Common myeloid progenitor, CD34-positive (primary cell): ENCODE results near the gene GRIFIN.

Experiments
- CTCF ChIA-PET: fragments of 350-600 bp; sonication (Branson Sonifier 250); formaldehyde crosslinking; loops from one replicate; lab custom pipeline; 2021; ENCODE audit warnings: antibody characterized with exemption; lab: Charles Lee
- POLR2A ChIA-PET: fragments of 350-600 bp; sonication (Branson Sonifier 250); formaldehyde crosslinking; loops from one replicate; lab custom pipeline; 2021; ENCODE audit warnings: antibody characterized with exemption; lab: Charles Lee
- DNase-seq, 3 donors: peaks; one replicate each; pipeline versions ENCODE4 v3.0.0 to v3.0.0-alpha.2; 2013
- H3K27ac ChIP-seq, 2 experiments: 1 replicate in 1 of 2; 2 replicates in 1 of 2; pipeline ENCODE4 v1.7.0; 2013; ENCODE audit warnings: inconsistent platforms in 2 of 2, low read length in 2 of 2, mild to moderate bottlenecking in 2 of 2, low read depth in 1 of 2, moderate library complexity in 1 of 2; ENCODE audit not compliant: severe bottlenecking in 2 of 2, insufficient read depth in 1 of 2, poor library complexity in 1 of 2
- H3K27me3 ChIP-seq, 5 experiments: replicated peaks in 2 of 5; 1 replicate in 3 of 5; 2 replicates in 2 of 5; pipeline versions ENCODE4 v1.6.1 to v1.7.0; 2013; ENCODE audit warnings: low read length in 4 of 5, mild to moderate bottlenecking in 2 of 5, moderate library complexity in 2 of 5, inconsistent platforms in 1 of 5; ENCODE audit not compliant: insufficient read depth in 5 of 5, control insufficient read depth in 4 of 5
- H3K36me3 ChIP-seq, 4 experiments: 1 replicate in 2 of 4; 2 replicates in 2 of 4; pipeline versions ENCODE4 v1.6.1 to v1.7.0; 2013; ENCODE audit warnings: low read length in 3 of 4, control low read depth in 1 of 4, mild to moderate bottlenecking in 1 of 4; ENCODE audit not compliant: control insufficient read depth in 4 of 4, insufficient read depth in 4 of 4
- H3K4me1 ChIP-seq, 4 experiments: 1 replicate in 3 of 4; 2 replicates in 1 of 4; pipeline versions ENCODE4 v1.6.1 to v1.7.1; 2013; ENCODE audit warnings: low read length in 3 of 4, mild to moderate bottlenecking in 3 of 4, control low read depth in 1 of 4, inconsistent platforms in 1 of 4, moderate library complexity in 1 of 4; ENCODE audit not compliant: control insufficient read depth in 4 of 4, insufficient read depth in 4 of 4; ENCODE audit errors: control extremely low read depth in 1 of 4
- H3K4me3 ChIP-seq, 7 experiments: 1 replicate in 4 of 7; 2 replicates in 3 of 7; pipeline versions ENCODE4 v1.5.1 to v1.7.0; 2013; ENCODE audit warnings: mild to moderate bottlenecking in 7 of 7, low read length in 6 of 7, moderate library complexity in 6 of 7, inconsistent platforms in 2 of 7, low read depth in 2 of 7, control low read depth in 1 of 7; ENCODE audit not compliant: insufficient read depth in 4 of 7, control insufficient read depth in 1 of 7; ENCODE audit errors: extremely low read depth in 1 of 7
- H3K9me3 ChIP-seq, 5 experiments: 1 replicate in 4 of 5; 2 replicates in 1 of 5; pipeline versions ENCODE4 v1.6.1 to v1.7.1; 2013; ENCODE audit warnings: low read length in 4 of 5, mild to moderate bottlenecking in 2 of 5, inconsistent platforms in 1 of 5, low read depth in 1 of 5, moderate library complexity in 1 of 5; ENCODE audit not compliant: control insufficient read depth in 4 of 5, insufficient read depth in 2 of 5; ENCODE audit errors: control extremely low read depth in 1 of 5
- WGBS: methylation state at CpG from one replicate; pipeline ENCODE4 v1.1.5; 2013; ENCODE audit not compliant: insufficient coverage; 5-methylcytosine and 5-hydroxymethylcytosine counted together

The GRIFIN gene

DNA sequence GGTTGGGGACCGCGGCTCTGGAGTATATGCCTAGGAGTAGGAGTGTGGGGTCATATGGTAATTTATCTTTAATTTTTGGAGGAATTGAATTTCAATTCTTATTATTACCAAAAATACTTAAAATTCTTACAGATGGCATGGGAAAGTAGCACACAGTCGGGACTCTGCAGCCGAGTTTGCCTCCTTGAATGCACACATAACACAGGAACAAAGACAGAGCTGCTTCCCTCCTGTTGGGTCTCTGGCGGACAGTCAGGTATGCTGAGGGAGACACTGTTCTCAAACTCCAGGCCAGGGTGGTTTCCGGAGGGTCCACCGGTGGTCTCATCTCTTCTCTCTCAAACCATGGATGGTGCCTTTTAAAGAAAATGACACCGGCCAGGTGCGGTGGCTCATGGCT lies 32.7 kb downstream of the GRIFIN start:
- H3K4me3 ChIP-seq = no peak overlapping the region
- peaks cover 4 to 64% (median 35%) of the 10 kb centered on the region in 4 experiments for H3K36me3 ChIP-seq
- H3K4me1 ChIP-seq = peaks cover 0 to 12% (median 0%) of the 10 kb centered on the region in 4 experiments
- no peak for DNase-seq
- H3K9me3 ChIP-seq = no peaks in the 10 kb centered on the region
- no peak overlapping the region for H3K27ac ChIP-seq
- CTCF ChIA-PET = interaction anchor here (4.0 kb wide), 1 partner anchor 25 kb away, joined by 13 read pairs; no protein-coding TSS in a partner anchor
- no peaks in the 10 kb centered on the region for H3K27me3 ChIP-seq
- WGBS = 91% methylated on average over 6 of the region's 9 CpGs
- POLR2A ChIA-PET = no interaction called here

GRCh38 chr7:2441430-2442058 lies 34.7 kb downstream of the GRIFIN start:
- peak in 2 of 3 donors; percentile 23 for DNase-seq
- H3K36me3 ChIP-seq = peaks cover 13 to 71% (median 46%) of the 10 kb centered on the region in 4 experiments
- CTCF ChIA-PET = interaction anchor here (1.2 to 4.0 kb wide), 4 partner anchors 9 to 29 kb away, joined by 3 to 29 read pairs (median 11); no protein-coding TSS in a partner anchor
- WGBS = 94% methylated on average over 2 of the region's 5 CpGs
- H3K27me3 ChIP-seq = no peaks in the 10 kb centered on the region
- H3K4me3 ChIP-seq = no peak overlapping the region
- peaks cover 0 to 12% (median 0%) of the 10 kb centered on the region in 4 experiments for H3K4me1 ChIP-seq
- H3K27ac ChIP-seq = no peak overlapping the region
- POLR2A ChIA-PET = no interaction called here
- H3K9me3 ChIP-seq = no peaks in the 10 kb centered on the region

GRCh38 chr7:2440608-2441245 lies 35.5 kb downstream of the GRIFIN start:
- ChIA-PET POLR2A (no interaction called here), CTCF (interaction anchor here (1.2 to 4.0 kb wide), 4 partner anchors 9 to 30 kb away, joined by 3 to 29 read pairs (median 11); no protein-coding TSS in a partner anchor)
- 95% methylated on average over 21 of the region's 21 CpGs for WGBS
- H3K27me3 ChIP-seq = no peaks in the 10 kb centered on the region
- H3K4me1 ChIP-seq = peaks cover 0 to 12% (median 0%) of the 10 kb centered on the region in 4 experiments
- H3K4me3 ChIP-seq = no peak overlapping the region
- peaks cover 14 to 71% (median 48%) of the 10 kb centered on the region in 4 experiments for H3K36me3 ChIP-seq
- no peaks in the 10 kb centered on the region for H3K9me3 ChIP-seq
- DNase-seq = no peak
- H3K27ac ChIP-seq = no peak overlapping the region

- ChIA-PET POLR2A (no interaction called here), CTCF (interaction anchor here (1.9 to 3.9 kb wide), 2 partner anchors 11 to 12 kb away, joined by 5 to 29 read pairs; no protein-coding TSS in a partner anchor)
- no peak for DNase-seq
- WGBS = 98% methylated on average over 13 of the region's 13 CpGs
- Histone ChIP-seq H3K4me1 (peaks cover 0 to 12% (median 0%) of the 10 kb centered on the region in 4 experiments), H3K27ac (no peak overlapping the region), H3K27me3 (no peaks in the 10 kb centered on the region), H3K36me3 (peaks cover 18 to 82% (median 48%) of the 10 kb centered on the region in 4 experiments), H3K9me3 (no peaks in the 10 kb centered on the region), H3K4me3 (no peak overlapping the region)
Measured at GRCh38 chr7:2438775-2439174, 37.4 kb downstream of the GRIFIN start.

DNA sequence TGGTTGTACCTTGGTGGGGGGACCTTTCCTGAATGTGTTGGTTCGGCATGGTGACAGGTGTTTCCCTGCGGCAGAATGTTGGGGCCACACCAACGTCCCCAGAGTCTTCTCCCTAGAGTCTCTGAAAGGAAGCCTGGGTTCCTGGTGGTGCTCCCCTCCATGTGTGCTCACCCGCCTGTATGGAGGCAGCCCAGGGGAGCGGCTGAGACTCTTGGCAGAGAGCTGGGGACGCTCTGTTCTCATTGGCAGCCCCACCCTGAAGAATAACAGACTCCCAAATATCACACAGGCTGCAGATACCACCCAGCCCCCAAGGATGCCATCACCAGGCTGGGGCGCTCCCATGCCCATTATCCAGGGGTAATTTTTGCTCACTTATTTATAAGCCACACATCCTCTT lies 38.0 kb downstream of the GRIFIN start:
- Histone ChIP-seq H3K27ac (no peak overlapping the region), H3K4me3 (no peak overlapping the region), H3K27me3 (no peaks in the 10 kb centered on the region), H3K9me3 (no peaks in the 10 kb centered on the region), H3K36me3 (peaks cover 18 to 84% (median 52%) of the 10 kb centered on the region in 4 experiments), H3K4me1 (peaks cover 0 to 12% (median 0%) of the 10 kb centered on the region in 4 experiments)
- CTCF ChIA-PET = interaction anchor here (1.2 to 1.9 kb wide), 3 partner anchors 9 to 14 kb away, joined by 3 to 5 read pairs (median 3); no protein-coding TSS in a partner anchor
- 90% methylated on average over 4 of the region's 7 CpGs for WGBS
- POLR2A ChIA-PET = no interaction called here
- no peak for DNase-seq

- DNase-seq = no peak
- ChIA-PET CTCF (interaction anchor here (0.9 to 1.9 kb wide), 4 partner anchors 8 to 72 kb away, joined by 3 to 5 read pairs (median 3); no protein-coding TSS in a partner anchor), POLR2A (no interaction called here)
- Histone ChIP-seq H3K27ac (no peak overlapping the region), H3K9me3 (no peaks in the 10 kb centered on the region), H3K4me3 (no peak overlapping the region), H3K4me1 (peaks cover 0 to 12% (median 0%) of the 10 kb centered on the region in 4 experiments), H3K27me3 (no peaks in the 10 kb centered on the region), H3K36me3 (peaks cover 18 to 84% (median 56%) of the 10 kb centered on the region in 4 experiments)
- WGBS = 95% methylated on average over 8 of the region's 16 CpGs
Measured at GRCh38 chr7:2437537-2438148, 38.6 kb downstream of the GRIFIN start.
